Parathyroid adenoma (tissue), 2 donors: ENCODE results near the gene AUTS2.
A peak's percentile ranks its signal among the peaks of the same experiment; 100 is the strongest.
"Not testable (repeated sequence)": the region's sequence is repeated elsewhere in the genome, so short reads cannot be mapped to it uniquely, and the experiment has no call there.

Experiments
- H2AFZ ChIP-seq: fragments of 300-600 bp; sonication (generic); one replicate; pipeline ENCODE4 v1.7.0; 2017; ENCODE audit warnings: antibody characterized with exemption, mild to moderate bottlenecking
- H3K27ac ChIP-seq: fragments of 300-600 bp; sonication (generic); one replicate; pipeline ENCODE4 v1.7.0; 2017
- H3K27me3 ChIP-seq: fragments of 300-600 bp; sonication (generic); one replicate; pipeline ENCODE4 v1.7.0; 2017; ENCODE audit warnings: low read length; ENCODE audit not compliant: control insufficient read depth, insufficient read depth
- H3K36me3 ChIP-seq: fragments of 300-600 bp; sonication (generic); one replicate; pipeline ENCODE4 v1.7.0; 2017; ENCODE audit warnings: low read length; ENCODE audit not compliant: control insufficient read depth, insufficient read depth
- H3K4me1 ChIP-seq: fragments of 300-600 bp; sonication (generic); one replicate; pipeline ENCODE4 v1.7.0; 2017; ENCODE audit warnings: control low read depth
- H3K4me2 ChIP-seq: fragments of 300-600 bp; sonication (generic); one replicate; pipeline ENCODE4 v1.7.0; 2017; ENCODE audit warnings: low read length
- H3K4me3 ChIP-seq: fragments of 300-600 bp; sonication (generic); one replicate; pipeline ENCODE4 v1.7.0; 2017; ENCODE audit warnings: low read depth, low read length
- H3K79me2 ChIP-seq: fragments of 300-600 bp; sonication (generic); one replicate; pipeline ENCODE4 v1.7.0; 2017; ENCODE audit warnings: control low read depth
- H3K9ac ChIP-seq: fragments of 300-600 bp; sonication (generic); one replicate; pipeline ENCODE4 v1.7.0; 2017; ENCODE audit warnings: mild to moderate bottlenecking
- H3K9me3 ChIP-seq: fragments of 300-600 bp; sonication (generic); one replicate; pipeline ENCODE4 v1.7.0; 2017; ENCODE audit warnings: low read length; ENCODE audit not compliant: control insufficient read depth
- CTCF ChIP-seq: fragments of 300-600 bp; sonication (generic); IDR thresholded peaks from one replicate; pipeline ENCODE4 v1.7.0; 2017; ENCODE audit warnings: antibody characterized with exemption, mild to moderate bottlenecking
- donor health status: primary hyperparathyroidism.

Gene AUTS2

GRCh38 chr7:70810558-70811139 is 1212.4 kb downstream of the AUTS2 start:
- Histone ChIP-seq H3K9me3 (no peaks in the 10 kb centered on the region), H3K4me2 (no peak overlapping the region), H3K36me3 (no peaks in the 10 kb centered on the region), H3K4me1 (no peaks in the 10 kb centered on the region), H3K4me3 (no peak overlapping the region), H3K27me3 (no peaks in the 10 kb centered on the region), H2AFZ (no peak overlapping the region), H3K27ac (no peak overlapping the region), H3K9ac (no peak overlapping the region), H3K79me2 (no peaks in the 10 kb centered on the region)
- no peak for TF ChIP-seq CTCF

GRCh38 chr7:70812511-70812910 is 1214.2 kb downstream of the AUTS2 start:
- H3K27ac ChIP-seq = no peak overlapping the region
- no peak overlapping the region for H3K9ac ChIP-seq
- no peaks in the 10 kb centered on the region for H3K79me2 ChIP-seq
- no peak overlapping the region for H2AFZ ChIP-seq
- no peak for TF ChIP-seq CTCF
- H3K4me1 ChIP-seq = no peaks in the 10 kb centered on the region
- no peaks in the 10 kb centered on the region for H3K9me3 ChIP-seq
- no peak overlapping the region for H3K4me2 ChIP-seq
- H3K4me3 ChIP-seq = no peak overlapping the region
- no peaks in the 10 kb centered on the region for H3K27me3 ChIP-seq
- no peaks in the 10 kb centered on the region for H3K36me3 ChIP-seq

GRCh38 chr7:70822490-70822889 is 1224.2 kb downstream of the AUTS2 start:
- not testable (repeated sequence) for H3K4me1 ChIP-seq, H3K9ac ChIP-seq, H3K27ac ChIP-seq, H3K36me3 ChIP-seq, H3K4me3 ChIP-seq, H3K9me3 ChIP-seq, H3K79me2 ChIP-seq, H3K4me2 ChIP-seq, H3K27me3 ChIP-seq, H2AFZ ChIP-seq

GRCh38 chr7:70829221-70830059 is 1231.2 kb downstream of the AUTS2 start:
- Histone ChIP-seq H3K36me3 (no peaks in the 10 kb centered on the region), H3K4me3 (peak overlapping the region; percentile 17), H3K4me1 (no peaks in the 10 kb centered on the region), H3K4me2 (peak overlapping the region; percentile 42), H3K9me3 (no peaks in the 10 kb centered on the region), H2AFZ (peak overlapping the region; percentile 30), H3K9ac (no peak overlapping the region), H3K79me2 (no peaks in the 10 kb centered on the region), H3K27ac (no peak overlapping the region), H3K27me3 (no peaks in the 10 kb centered on the region)
- TF ChIP-seq CTCF = peak; percentile 76

GRCh38 chr7:70830060-70830395 is 1231.8 kb downstream of the AUTS2 start:
- H2AFZ ChIP-seq = no peak overlapping the region
- H3K27ac ChIP-seq = no peak overlapping the region
- no peak for TF ChIP-seq CTCF
- no peaks in the 10 kb centered on the region for H3K36me3 ChIP-seq
- no peaks in the 10 kb centered on the region for H3K27me3 ChIP-seq
- no peak overlapping the region for H3K9ac ChIP-seq
- no peaks in the 10 kb centered on the region for H3K4me1 ChIP-seq
- no peaks in the 10 kb centered on the region for H3K79me2 ChIP-seq
- H3K4me3 ChIP-seq = no peak overlapping the region
- no peak overlapping the region for H3K4me2 ChIP-seq
- H3K9me3 ChIP-seq = no peaks in the 10 kb centered on the region
